ENCODE measurements around the gene MACF1.

DNA sequence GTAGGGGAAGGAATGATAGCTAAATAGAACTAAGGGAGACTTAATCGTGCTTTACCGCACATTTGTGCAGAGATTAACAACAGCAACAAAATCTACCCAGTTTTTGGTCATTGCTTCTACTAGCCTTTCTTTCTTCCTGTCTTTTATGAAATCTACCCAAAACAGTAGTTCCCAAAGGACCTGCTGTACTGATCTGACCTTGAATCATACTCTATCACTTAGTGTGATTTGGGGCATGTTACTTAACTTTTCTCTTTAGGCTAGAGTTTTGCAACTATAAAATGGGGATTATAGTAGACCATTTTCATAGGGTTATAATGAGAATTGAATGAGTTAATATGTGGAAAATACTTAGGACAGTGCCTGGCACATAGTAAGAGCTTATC, 30.5 kb upstream of the MACF1 start:
- TF ChIP-seq CTCF (IDR thresholded peaks at IDR 0.05) (no peak), POLR2A (IDR thresholded peaks at IDR 0.05) (no peak)

Measured in uterus (tissue), 2 donors.